GM23338 (cell line): ENCODE results near the gene NEU4.

Source experiments
- EZH2 ChIP-seq: fragments of 200-600 bp; sonication (generic); IDR thresholded peaks from one replicate; pipeline ENCODE4 v1.8.0; 2017; ENCODE audit warnings: antibody characterized with exemption, mild to moderate bottlenecking, low read depth; ENCODE audit not compliant: unreplicated experiment
- POLR2AphosphoS5 ChIP-seq: IDR thresholded peaks from 2 replicates; pipeline ENCODE4 v1.6.1; 2016; ENCODE audit warnings: antibody characterized with exemption, low read depth
- TF ChIP-seq, protein P1 (sequence below), 2 experiments: fragments of 200-600 bp in 1 of 2; sonication (generic) in 1 of 2; conservative IDR thresholded peaks; 2 replicates each; pipeline versions ENCODE4 v1.5.1 to v1.6.1; 2016 to 2017; ENCODE audit warnings: antibody characterized with exemption in 2 of 2, low read depth in 2 of 2, mild to moderate bottlenecking in 2 of 2, moderate library complexity in 1 of 2

GRCh38 chr2:241809383-241810306 lies 652 bp downstream of the NEU4 start:
- TF ChIP-seq, protein P1, sequence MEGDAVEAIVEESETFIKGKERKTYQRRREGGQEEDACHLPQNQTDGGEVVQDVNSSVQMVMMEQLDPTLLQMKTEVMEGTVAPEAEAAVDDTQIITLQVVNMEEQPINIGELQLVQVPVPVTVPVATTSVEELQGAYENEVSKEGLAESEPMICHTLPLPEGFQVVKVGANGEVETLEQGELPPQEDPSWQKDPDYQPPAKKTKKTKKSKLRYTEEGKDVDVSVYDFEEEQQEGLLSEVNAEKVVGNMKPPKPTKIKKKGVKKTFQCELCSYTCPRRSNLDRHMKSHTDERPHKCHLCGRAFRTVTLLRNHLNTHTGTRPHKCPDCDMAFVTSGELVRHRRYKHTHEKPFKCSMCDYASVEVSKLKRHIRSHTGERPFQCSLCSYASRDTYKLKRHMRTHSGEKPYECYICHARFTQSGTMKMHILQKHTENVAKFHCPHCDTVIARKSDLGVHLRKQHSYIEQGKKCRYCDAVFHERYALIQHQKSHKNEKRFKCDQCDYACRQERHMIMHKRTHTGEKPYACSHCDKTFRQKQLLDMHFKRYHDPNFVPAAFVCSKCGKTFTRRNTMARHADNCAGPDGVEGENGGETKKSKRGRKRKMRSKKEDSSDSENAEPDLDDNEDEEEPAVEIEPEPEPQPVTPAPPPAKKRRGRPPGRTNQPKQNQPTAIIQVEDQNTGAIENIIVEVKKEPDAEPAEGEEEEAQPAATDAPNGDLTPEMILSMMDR (conservative IDR thresholded peaks at IDR 0.05; ENCODE audit: low read depth in 2 of 2), result no peak
- TF ChIP-seq POLR2AphosphoS5, result no peak
- TF ChIP-seq EZH2, result no peak
